ENCODE data around the gene HOXA10.

HOXA10 gene

GRCh38 chr7:27140126-27140857 is 33.8 kb downstream of the HOXA10 start:
- H4K20me1 ChIP-seq = no peaks in the 10 kb centered on the region
- no peak for TF ChIP-seq Cebpa-rat (IDR thresholded peaks at IDR 0.05)
- no peak overlapping the region for H3K4me3 ChIP-seq
- H3K9me3 ChIP-seq = peaks cover 51% of the 10 kb centered on the region
- H3K9ac ChIP-seq = no peak overlapping the region
- H3K4me2 ChIP-seq = no peak overlapping the region
- H3K4me1 ChIP-seq = peaks cover 22% of the 10 kb centered on the region
- H3K27ac ChIP-seq = no peak overlapping the region
- peaks cover 20% of the 10 kb centered on the region for H3K36me3 ChIP-seq
- peaks cover 47% of the 10 kb centered on the region for H3K27me3 ChIP-seq

GRCh38 chr7:27139334-27140125 is 34.6 kb downstream of the HOXA10 start:
- peaks cover 29% of the 10 kb centered on the region for H3K4me1 ChIP-seq
- peaks cover 40% of the 10 kb centered on the region for H3K27me3 ChIP-seq
- H3K27ac ChIP-seq = no peak overlapping the region
- H3K9me3 ChIP-seq = peaks cover 43% of the 10 kb centered on the region
- H3K4me3 ChIP-seq = no peak overlapping the region
- H3K4me2 ChIP-seq = no peak overlapping the region
- H4K20me1 ChIP-seq = no peaks in the 10 kb centered on the region
- peaks cover 14% of the 10 kb centered on the region for H3K36me3 ChIP-seq
- no peak for TF ChIP-seq Cebpa-rat (IDR thresholded peaks at IDR 0.05)
- no peak overlapping the region for H3K9ac ChIP-seq

GRCh38 chr7:27138985-27139333 is 35.2 kb downstream of the HOXA10 start:
- H3K27ac ChIP-seq = no peak overlapping the region
- no peak overlapping the region for H3K9ac ChIP-seq
- peaks cover 12% of the 10 kb centered on the region for H3K36me3 ChIP-seq
- peaks cover 34% of the 10 kb centered on the region for H3K27me3 ChIP-seq
- H3K4me1 ChIP-seq = peaks cover 30% of the 10 kb centered on the region
- H3K9me3 ChIP-seq = peaks cover 37% of the 10 kb centered on the region
- TF ChIP-seq Cebpa-rat (IDR thresholded peaks at IDR 0.05) = no peak
- no peak overlapping the region for H3K4me3 ChIP-seq
- H4K20me1 ChIP-seq = no peaks in the 10 kb centered on the region
- no peak overlapping the region for H3K4me2 ChIP-seq

GRCh38 chr7:27138472-27138871 is 35.6 kb downstream of the HOXA10 start:
- Histone ChIP-seq H3K4me2 (no peak overlapping the region), H3K9ac (no peak overlapping the region), H3K4me1 (peaks cover 30% of the 10 kb centered on the region), H3K27me3 (peaks cover 29% of the 10 kb centered on the region), H3K4me3 (no peak overlapping the region), H3K9me3 (peaks cover 32% of the 10 kb centered on the region), H3K27ac (no peak overlapping the region), H4K20me1 (no peaks in the 10 kb centered on the region), H3K36me3 (0 out of 2 replicates have a peak, but pooled peaks cover 8% of the 10 kb centered on the region)
- no peak for TF ChIP-seq Cebpa-rat (IDR thresholded peaks at IDR 0.05)

- no peak overlapping the region for H3K9ac ChIP-seq
- H3K4me2 ChIP-seq = peak overlapping the region; percentile 40
- H3K4me1 ChIP-seq = peaks cover 30% of the 10 kb centered on the region
- H3K36me3 ChIP-seq = 0 out of 2 replicates have a peak, but pooled peaks cover 3% of the 10 kb centered on the region
- no peak for TF ChIP-seq Cebpa-rat (IDR thresholded peaks at IDR 0.05)
- H4K20me1 ChIP-seq = no peaks in the 10 kb centered on the region
- no peak overlapping the region for H3K27ac ChIP-seq
- H3K9me3 ChIP-seq = peaks cover 25% of the 10 kb centered on the region
- H3K27me3 ChIP-seq = peaks cover 22% of the 10 kb centered on the region
- H3K4me3 ChIP-seq = no peak overlapping the region
Observed at GRCh38 chr7:27137640-27138315, 36.3 kb downstream of the HOXA10 start.

- no peak overlapping the region for H3K27ac ChIP-seq
- TF ChIP-seq Cebpa-rat (IDR thresholded peaks at IDR 0.05) = no peak
- H3K9me3 ChIP-seq = peaks cover 31% of the 10 kb centered on the region
- peaks cover 8% of the 10 kb centered on the region; the same call in 1 of the 2 replicates for H3K27me3 ChIP-seq
- H3K4me3 ChIP-seq = no peak overlapping the region
- no peaks in the 10 kb centered on the region for H3K36me3 ChIP-seq
- no peak overlapping the region for H3K4me2 ChIP-seq
- H3K4me1 ChIP-seq = peaks cover 30% of the 10 kb centered on the region
- no peaks in the 10 kb centered on the region for H4K20me1 ChIP-seq
- H3K9ac ChIP-seq = no peak overlapping the region
Observed at GRCh38 chr7:27134392-27134791, 39.7 kb downstream of the HOXA10 start.

- Histone ChIP-seq H3K27me3 (peaks cover 8% of the 10 kb centered on the region; the same call in 1 of the 2 replicates), H3K4me2 (no peak overlapping the region), H3K27ac (no peak overlapping the region), H3K4me1 (peaks cover 30% of the 10 kb centered on the region), H4K20me1 (no peaks in the 10 kb centered on the region), H3K9me3 (peaks cover 31% of the 10 kb centered on the region), H3K9ac (no peak overlapping the region), H3K36me3 (no peaks in the 10 kb centered on the region), H3K4me3 (no peak overlapping the region)
- TF ChIP-seq Cebpa-rat (IDR thresholded peaks at IDR 0.05) = no peak
Observed at GRCh38 chr7:27133409-27134231, 40.5 kb downstream of the HOXA10 start.

GRCh38 chr7:27132978-27133377 is 41.1 kb downstream of the HOXA10 start:
- Histone ChIP-seq H3K4me3 (no peak overlapping the region), H3K4me2 (no peak overlapping the region), H3K9me3 (peaks cover 31% of the 10 kb centered on the region), H3K36me3 (no peaks in the 10 kb centered on the region), H3K9ac (no peak overlapping the region), H4K20me1 (no peaks in the 10 kb centered on the region), H3K27me3 (peaks cover 8% of the 10 kb centered on the region; the same call in 1 of the 2 replicates), H3K27ac (no peak overlapping the region), H3K4me1 (peaks cover 30% of the 10 kb centered on the region)
- no peak for TF ChIP-seq Cebpa-rat (IDR thresholded peaks at IDR 0.05)

GRCh38 chr7:27132214-27132613 is 41.9 kb downstream of the HOXA10 start:
- no peaks in the 10 kb centered on the region for H3K36me3 ChIP-seq
- H3K27ac ChIP-seq = no peak overlapping the region
- no peak for TF ChIP-seq Cebpa-rat (IDR thresholded peaks at IDR 0.05)
- H3K27me3 ChIP-seq = peaks cover 6% of the 10 kb centered on the region; the same call in 1 of the 2 replicates
- H3K4me2 ChIP-seq = no peak overlapping the region
- no peaks in the 10 kb centered on the region for H4K20me1 ChIP-seq
- peaks cover 31% of the 10 kb centered on the region for H3K9me3 ChIP-seq
- H3K9ac ChIP-seq = no peak overlapping the region
- H3K4me1 ChIP-seq = peaks cover 24% of the 10 kb centered on the region
- no peak overlapping the region for H3K4me3 ChIP-seq

Data from BLaER1 (cell line).